OCI-M1 (cell line): ENCODE results near the gene CMTM4.
"Not testable (repeated sequence)": the region's sequence is repeated elsewhere in the genome, so short reads cannot be mapped to it uniquely, and the experiment has no call there.

Source experiments
- DNase-seq: peaks from one replicate; lab custom pipeline; 2025; lab: John Stamatoyannopoulos, UW

Gene CMTM4

DNA sequence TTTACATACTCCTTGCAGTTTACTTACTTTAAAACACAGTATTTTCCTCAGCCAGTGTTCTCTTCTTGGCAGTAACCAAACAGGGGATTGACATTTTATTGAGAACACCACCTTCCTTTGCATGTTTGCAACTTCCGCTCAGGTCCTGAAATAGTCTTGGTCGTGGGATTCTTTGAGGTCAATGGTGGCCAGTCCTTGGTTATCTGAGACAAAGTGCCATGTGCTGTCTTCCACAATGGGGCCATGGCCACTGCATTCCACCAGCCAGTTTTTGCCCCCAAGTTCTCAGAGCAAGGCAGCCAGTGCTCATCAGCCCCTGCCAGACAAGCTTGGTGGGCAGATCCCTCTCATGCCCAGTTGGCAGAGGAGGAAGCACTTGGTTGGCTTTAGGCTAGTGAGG is 22.9 kb downstream of the CMTM4 start:
- no peak for DNase-seq

DNA sequence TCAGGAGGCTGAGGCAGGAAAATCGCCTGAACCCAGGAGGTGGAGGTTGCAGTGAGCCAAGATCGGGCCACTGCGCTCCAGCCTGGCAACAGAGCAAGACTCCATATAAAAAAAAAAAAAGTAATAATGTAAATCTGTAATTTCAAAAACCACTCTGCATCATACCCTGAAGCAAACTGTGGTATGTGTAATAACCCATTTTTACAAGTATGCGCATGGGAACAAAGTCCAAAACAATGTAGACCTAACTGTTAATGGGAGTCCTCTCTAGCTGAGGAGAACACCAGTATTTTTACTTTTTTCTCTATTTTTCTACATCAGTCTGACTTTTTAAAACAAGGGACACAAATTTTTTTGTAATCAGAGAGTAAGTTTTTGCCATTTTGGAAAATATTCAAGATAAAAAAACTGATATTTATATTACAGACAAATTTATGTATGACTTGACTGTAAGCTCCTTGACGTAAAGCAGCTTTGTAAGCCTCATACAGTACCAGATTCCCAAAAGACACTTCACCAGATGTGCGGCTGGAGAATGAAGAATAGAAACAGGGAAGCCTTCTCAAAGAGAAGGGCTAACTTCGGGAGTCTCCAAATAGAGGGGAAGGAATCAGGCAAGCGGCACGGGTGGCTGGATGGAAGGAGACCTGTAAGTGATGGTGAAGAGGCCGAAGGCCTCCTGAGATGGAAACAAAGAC is 25.7 kb downstream of the CMTM4 start:
- DNase-seq = no peak

GRCh38 chr16:66668777-66669444 is 27.6 kb downstream of the CMTM4 start:
- no peak for DNase-seq

- no peak for DNase-seq
These were observed 28.6 kb downstream of the CMTM4 start for GRCh38 chr16:66667944-66668343.

DNA sequence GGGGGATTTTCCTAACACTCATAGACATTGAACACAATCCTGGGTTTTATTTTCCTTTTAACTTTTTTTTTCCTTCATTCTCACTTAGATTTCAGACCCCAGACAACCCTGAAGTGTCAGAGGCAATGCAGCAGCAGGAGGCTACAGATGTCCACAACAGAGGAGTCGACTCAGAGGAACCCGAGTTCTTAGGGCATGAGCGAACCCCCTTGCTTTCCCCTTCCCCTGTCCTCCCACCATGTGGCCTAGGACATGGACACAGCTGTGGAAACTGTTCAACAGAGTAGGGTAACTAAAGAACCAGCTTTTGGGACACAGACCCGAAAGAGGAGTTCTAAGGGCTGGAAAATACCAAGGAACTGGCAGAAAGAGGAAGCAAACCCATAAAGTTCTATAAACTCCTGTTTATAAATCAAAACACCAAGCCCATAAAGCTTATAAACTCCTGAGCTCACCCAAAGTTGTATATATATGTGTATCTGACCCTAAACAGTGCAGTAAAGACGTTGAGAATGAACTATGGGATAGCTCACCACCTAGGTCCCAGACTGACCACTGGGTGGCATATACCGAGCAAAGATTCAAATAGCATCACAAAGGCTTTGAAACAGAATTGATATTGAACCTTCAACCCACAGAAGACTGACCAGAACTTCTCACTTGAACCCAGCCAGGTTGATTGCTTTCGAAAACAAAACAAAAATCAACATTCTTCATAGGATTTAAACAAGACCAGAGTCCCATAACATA is 33.9 kb downstream of the CMTM4 start:
- DNase-seq = peak; percentile 68

- not testable (repeated sequence) for DNase-seq
These were observed 34.7 kb downstream of the CMTM4 start for GRCh38 chr16:66661671-66662346.

- no peak for DNase-seq
These were observed 35.4 kb downstream of the CMTM4 start for GRCh38 chr16:66661210-66661560.

- peak; percentile 87 for DNase-seq
These were observed 35.9 kb downstream of the CMTM4 start for GRCh38 chr16:66660422-66661209.

DNA sequence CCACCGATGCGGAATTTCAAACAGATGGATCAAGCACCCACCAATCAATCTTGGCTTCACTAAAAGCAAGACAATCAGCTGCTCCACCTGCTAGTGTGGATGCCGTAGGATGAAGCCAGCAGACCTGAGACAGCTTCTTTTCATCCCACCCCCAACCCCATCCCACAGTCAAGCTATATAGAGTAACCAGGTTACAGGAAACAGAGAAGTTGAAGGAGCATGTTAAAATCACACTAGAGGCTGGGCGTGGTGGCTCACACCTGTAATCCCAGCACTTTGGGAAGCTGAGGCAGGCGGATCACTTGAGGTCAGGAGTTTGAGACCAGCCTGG is 37.7 kb downstream of the CMTM4 start:
- no peak for DNase-seq

DNA sequence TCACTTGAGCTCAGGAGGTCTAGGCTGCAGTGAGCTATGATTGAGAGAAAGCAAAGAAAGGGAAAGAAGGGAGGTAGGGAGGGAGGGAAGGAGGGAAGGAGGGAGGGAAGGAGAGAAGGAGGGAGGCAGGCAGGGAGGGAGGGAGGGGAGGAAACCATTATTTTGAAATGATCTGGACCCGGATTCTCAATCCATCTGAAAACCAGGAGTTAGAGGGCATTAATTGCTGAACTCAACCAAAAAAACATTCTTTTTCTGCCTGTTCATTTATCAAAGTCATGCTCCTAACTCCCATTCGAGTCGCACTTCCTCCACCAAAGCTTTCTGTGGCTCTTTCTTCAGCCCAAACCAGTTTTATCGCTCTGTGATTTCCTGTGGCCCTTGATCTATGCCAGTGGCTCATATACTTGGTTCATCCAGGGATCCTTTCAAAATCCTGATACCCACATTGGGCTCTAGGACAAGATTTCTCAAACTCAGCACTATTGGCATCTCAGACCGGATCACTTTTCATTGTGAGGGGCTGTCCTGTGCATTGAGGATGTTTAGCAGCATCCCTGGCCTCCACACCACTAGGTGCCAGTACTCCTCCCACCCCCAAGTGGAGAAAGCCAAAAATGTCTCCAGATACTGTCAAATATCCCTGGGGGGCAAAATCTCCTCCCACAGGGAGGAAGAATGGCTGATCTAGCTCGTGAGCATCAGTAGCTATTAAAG is 38.2 kb downstream of the CMTM4 start:
- peak; percentile 38 for DNase-seq

DNA sequence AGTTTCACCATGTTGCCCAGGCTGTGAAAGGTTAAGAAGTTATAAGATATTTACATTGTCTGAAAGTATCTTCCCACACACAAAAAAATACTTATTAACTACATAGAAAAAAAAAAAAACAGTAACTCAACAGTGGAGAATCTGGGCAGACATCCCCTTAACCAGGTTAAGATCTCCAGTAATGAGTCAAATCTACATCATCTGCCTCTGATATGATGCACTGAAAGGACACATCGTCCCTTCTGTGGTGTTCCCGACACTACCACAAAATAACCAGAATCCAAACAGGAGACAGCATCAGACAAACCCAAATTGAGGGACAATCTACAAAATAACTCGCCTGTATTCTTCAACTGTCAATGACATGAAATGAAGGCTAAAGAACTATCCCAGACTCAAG is 40.0 kb downstream of the CMTM4 start:
- no peak for DNase-seq

DNA sequence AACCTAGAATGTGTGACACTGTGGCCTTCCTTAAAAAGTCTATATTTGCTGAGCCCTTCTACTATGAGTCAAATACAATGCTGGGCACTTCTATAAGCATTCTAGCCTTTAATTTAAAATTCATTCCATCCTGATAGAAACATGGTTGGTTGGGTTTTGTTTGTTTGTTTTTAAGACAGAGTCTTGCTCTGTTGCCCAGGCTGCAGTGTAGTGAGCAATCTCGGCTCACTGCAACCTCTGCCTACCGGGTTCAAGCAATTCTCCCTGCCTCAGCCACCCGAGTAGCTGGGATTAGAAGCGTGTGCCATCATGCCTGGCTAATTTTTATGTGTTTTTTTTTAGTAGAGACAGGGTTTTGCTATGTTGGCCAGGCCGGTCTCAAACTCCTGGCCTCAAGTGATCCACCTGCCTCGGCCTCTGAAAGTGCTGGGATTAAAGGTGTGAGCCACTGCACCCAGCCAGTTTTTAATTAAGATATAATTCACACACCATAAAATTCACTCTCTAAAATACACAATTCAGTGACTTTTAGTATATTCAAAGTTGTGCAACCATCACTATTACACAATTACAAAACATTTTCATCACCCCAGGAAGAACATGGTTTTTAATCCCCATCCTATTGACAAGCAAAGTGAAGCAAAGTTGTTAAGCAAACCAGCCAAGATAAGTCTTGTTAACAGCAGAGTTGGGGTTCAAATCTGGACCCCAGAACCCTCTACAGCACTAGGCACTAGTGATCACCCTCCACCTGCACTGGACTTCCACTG is 42.8 kb downstream of the CMTM4 start:
- DNase-seq = no peak

DNA sequence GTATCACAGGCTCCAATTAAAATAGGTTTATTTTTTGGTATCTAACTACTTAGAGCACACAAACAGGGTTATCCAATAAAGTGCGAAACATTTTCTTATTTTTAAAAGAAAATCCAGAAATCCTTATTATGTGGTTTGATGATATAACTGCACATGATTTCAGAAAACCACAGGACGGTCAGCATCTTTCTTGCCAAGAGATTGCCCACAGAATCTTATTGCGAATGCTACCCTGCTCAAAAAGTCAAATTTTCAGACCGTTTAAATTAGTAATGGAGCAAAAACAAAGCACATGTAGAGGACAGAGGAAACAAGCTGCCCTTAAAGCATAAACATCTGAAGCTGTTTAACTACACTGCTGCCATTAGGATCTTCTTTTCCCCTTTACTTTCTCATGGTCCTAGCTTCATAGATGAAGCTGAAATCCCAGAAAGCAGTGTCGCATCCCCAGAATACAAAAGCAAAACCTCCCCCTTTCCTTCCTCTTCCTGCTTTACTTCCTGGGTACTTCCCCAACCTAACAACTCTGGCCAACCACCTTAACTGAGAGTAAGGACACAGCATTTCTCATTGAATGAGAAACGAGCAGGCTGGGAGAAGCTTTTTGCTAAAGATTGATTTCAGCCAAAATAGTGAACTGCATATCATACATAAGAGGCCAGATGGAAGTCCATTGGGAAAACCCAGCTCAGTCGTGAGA is 43.7 kb downstream of the CMTM4 start:
- no peak for DNase-seq

- no peak for DNase-seq
These were observed 44.6 kb downstream of the CMTM4 start for GRCh38 chr16:66651965-66652364.

DNA sequence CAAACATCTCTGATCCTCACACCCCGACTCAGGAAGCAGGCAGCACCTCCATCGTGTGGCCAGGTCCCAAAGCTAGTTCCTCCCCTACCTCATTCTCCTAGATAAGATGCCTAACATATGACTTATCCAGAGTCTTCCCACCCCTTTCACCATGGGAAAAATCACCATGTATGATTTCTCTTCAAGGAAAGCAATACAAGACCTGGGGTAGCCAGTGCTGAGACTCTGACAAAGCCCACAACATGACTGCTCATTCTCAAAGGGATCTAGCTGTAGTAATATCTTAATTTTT is 45.1 kb downstream of the CMTM4 start:
- no peak for DNase-seq

DNA sequence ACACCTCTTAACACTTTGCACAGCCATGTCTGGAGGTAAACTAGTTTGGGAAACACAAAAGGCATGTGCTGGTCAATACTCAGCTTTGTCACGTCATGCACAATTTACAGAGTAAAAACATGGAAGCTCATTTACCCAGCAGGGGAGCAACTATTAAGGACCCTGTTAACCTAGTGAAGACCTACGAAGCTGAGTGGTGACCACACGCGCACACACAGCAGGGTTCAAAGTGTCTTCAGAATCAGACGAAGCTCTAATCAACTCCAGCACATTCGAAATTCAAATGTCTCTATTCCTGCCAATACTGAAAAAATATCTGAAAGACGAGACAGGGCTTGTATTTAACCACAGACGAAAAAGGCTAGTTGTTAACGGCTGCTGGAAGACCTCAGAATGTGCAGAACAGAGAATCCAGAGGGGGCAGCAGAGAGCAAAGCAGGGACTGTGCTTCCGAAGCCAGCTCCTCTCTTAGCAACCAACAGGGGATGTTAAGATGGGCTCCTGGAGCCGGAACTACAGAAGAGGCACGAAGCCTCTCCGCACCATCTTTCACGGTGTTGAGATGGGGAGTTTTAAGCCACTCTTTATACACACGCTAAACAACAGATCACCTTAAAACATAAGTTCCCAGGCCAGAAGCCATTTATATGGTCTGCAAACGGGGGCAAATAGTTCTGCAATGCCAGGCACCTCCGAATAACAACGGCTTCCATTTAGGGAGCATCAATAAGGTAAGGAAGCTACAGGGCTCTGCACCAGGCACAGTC is 45.7 kb downstream of the CMTM4 start:
- DNase-seq = peak; percentile 92

- no peak for DNase-seq
These were observed 46.8 kb downstream of the CMTM4 start for GRCh38 chr16:66649636-66650205.

GRCh38 chr16:66649167-66649566 is 47.4 kb downstream of the CMTM4 start:
- DNase-seq = no peak

DNA sequence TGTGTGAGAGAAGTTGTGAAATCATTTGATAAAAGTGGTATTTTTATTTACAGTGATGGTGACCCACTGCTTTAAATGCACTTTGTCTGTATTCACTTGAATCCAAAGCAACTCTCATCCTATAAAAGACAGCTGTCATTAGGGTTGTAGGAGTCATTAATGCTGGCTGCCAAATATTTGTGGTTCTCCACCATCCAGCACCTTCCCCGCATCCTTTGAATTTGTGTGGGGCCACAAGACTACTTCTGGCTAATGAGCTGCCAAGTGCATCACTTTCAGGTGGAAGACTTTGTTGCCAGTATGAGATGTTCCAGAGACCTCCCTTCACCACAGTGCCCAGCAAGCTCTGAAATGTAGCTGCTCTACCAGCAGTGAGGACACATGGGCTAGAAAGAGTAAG is 48.7 kb downstream of the CMTM4 start:
- DNase-seq = no peak
